NB4 (cell line): ENCODE data around the gene GABRG3.

Experiments
- DNase-seq: peaks from one replicate; pipeline ENCODE4 v3.0.0; 2010; ENCODE audit warnings: low read depth
- H3K4me3 ChIP-seq: one replicate; pipeline ENCODE4 v1.5.1; 2011; ENCODE audit warnings: mild to moderate bottlenecking, low read depth, low read length, moderate library complexity
- CTCF ChIP-seq: IDR thresholded peaks from one replicate; pipeline ENCODE4 v1.5.1; 2012; ENCODE audit warnings: low read depth, low read length
- MAX ChIP-seq: IDR thresholded peaks from 2 replicates; pipeline ENCODE4 v1.6.1; 2011; ENCODE audit warnings: low read depth, low read length
- MYC ChIP-seq: IDR thresholded peaks from 2 replicates; pipeline ENCODE4 v1.6.1; 2011; ENCODE audit warnings: low read depth, low read length
- POLR2A ChIP-seq: IDR thresholded peaks from 2 replicates; pipeline ENCODE4 v1.6.1; 2011; ENCODE audit warnings: mild to moderate bottlenecking; ENCODE audit not compliant: insufficient read length; ENCODE audit errors: extremely low read depth

The GABRG3 gene

DNA sequence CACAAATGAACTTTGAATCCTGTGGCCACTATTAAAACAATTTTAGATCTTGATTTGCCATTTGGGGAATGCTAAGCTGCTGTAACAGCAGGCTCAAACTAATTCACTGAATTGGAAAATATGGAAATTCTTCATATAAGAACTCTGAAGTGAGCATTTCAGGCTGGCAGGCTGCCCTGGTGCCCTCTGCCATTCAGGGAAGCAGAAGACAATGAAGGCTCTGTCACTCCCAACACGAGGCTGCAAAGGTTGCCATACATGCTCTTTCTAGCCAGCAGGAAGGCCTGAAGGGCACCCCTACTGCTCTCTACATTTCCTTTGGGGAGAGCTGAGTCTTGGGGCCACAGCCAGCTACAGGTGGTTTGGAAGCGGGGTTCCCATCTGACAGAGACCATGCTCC, 88.0 kb downstream of the GABRG3 start:
- DNase-seq, result no peak
- TF ChIP-seq MYC, result no peak
- no peak for TF ChIP-seq POLR2A
- no peak for TF ChIP-seq CTCF
- TF ChIP-seq MAX, result no peak

GRCh38 chr15:27059610-27060202, 88.7 kb downstream of the GABRG3 start:
- no peak overlapping the region for H3K4me3 ChIP-seq
- peak; percentile 56 for DNase-seq
- TF ChIP-seq MAX, result no peak
- no peak for TF ChIP-seq POLR2A
- peak; percentile 61 for TF ChIP-seq CTCF

More for the DNA sequence above, 88.0 kb downstream of the GABRG3 start:
- no peak overlapping the region for H3K4me3 ChIP-seq

GRCh38 chr15:27061739-27062138, 90.8 kb downstream of the GABRG3 start:
- DNase-seq, result no peak
- TF ChIP-seq MYC (no peak), CTCF (no peak), MAX (no peak), POLR2A (no peak)
- H3K4me3 ChIP-seq, result no peak overlapping the region

DNA sequence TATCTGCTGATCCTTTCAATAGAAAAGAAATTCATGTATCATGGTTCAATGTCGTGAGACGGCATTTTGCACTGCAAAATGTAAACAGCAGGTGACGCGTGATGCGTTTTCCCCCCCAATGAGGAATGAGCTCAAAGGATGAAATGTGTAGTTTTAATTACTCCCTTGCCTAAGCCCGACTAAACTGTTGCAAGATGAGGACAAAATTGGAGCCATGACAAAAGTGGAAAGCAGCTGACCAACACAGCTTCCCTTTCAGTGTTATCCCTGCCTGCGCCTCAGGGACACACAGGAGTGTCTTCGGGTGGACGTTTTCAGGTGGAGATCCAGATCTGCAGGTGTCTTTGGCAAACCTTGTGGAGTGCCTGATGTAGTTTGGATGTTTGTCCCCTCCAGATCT, 92.0 kb downstream of the GABRG3 start:
- H3K4me3 ChIP-seq, result no peak overlapping the region
- DNase-seq, result no peak
- TF ChIP-seq CTCF (no peak), MYC (no peak)

DNA sequence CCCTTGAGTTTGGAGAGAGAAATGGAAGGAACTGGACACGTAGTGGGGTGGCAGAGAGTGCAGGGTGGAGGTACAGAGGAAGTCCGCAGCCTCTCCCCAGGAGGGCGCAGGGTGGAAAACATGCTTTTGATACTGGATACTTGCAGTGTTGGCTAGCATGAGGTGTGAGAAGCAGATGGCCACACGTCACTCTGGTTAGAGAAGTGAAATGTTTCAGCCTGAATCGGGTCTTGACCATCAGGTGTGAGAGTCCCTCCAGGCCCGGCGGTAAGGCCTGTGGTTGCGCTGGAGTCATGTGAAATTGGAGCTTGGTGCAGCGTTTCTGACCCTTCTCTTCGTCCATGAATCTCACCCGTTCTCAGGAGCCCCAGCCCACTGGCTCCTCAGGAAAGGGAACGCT, 93.1 kb downstream of the GABRG3 start:
- DNase-seq, result no peak
- no peak for TF ChIP-seq MYC
- no peak for TF ChIP-seq CTCF
- TF ChIP-seq MAX, result no peak
- TF ChIP-seq POLR2A, result no peak
- H3K4me3 ChIP-seq, result no peak overlapping the region

DNA sequence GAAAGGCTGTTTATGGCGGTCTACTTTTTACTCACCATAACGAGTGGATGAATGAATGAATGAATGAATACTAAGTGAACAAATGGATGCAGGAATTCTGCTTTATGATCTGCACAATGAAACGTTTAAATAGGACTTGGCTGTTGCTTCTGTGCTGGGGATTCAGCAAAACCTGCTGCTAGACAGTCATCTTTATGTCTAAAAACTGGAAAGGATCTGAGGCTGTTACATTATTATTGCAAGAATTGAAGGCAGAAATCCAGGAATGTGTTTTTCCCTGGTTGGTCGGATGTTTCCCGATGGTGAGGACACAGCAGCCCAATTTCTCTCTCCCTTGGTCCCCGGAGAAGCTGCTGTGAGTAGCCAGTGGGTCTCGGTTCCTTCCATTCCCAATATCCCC, 94.2 kb downstream of the GABRG3 start:
- no peak for DNase-seq
- H3K4me3 ChIP-seq, result no peak overlapping the region
- no peak for TF ChIP-seq MAX
